ENCODE results near the gene NHLRC3.

DNA sequence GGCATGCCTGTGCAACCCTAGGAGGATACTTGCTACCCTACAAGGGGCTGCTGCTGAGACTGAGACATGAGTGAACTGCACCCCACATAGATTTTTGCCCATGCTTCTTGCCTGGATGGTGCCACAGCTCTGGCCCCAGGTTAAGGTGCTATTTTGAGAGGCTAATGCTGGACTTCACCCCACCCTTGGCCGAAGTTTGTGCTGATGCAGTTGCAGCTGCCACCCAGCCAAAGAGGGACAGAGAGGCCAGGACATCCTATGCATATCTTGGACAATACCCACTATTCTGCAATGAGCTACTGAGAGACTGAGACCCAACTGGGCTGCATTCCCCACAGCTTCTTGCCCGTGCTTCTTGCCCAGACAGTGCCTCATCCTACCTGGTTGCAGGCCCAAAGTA, 34.6 kb downstream of the NHLRC3 start:
- no peak for TF ChIP-seq POLR2AphosphoS2 (conservative IDR thresholded peaks at IDR 0.05; ENCODE audit: low read length)
- no peak for TF ChIP-seq EP300 (IDR thresholded peaks at IDR 0.05)
- TF ChIP-seq, protein P1, sequence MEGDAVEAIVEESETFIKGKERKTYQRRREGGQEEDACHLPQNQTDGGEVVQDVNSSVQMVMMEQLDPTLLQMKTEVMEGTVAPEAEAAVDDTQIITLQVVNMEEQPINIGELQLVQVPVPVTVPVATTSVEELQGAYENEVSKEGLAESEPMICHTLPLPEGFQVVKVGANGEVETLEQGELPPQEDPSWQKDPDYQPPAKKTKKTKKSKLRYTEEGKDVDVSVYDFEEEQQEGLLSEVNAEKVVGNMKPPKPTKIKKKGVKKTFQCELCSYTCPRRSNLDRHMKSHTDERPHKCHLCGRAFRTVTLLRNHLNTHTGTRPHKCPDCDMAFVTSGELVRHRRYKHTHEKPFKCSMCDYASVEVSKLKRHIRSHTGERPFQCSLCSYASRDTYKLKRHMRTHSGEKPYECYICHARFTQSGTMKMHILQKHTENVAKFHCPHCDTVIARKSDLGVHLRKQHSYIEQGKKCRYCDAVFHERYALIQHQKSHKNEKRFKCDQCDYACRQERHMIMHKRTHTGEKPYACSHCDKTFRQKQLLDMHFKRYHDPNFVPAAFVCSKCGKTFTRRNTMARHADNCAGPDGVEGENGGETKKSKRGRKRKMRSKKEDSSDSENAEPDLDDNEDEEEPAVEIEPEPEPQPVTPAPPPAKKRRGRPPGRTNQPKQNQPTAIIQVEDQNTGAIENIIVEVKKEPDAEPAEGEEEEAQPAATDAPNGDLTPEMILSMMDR (IDR thresholded peaks at IDR 0.05): no peak
- no peak for TF ChIP-seq RCOR1 (IDR thresholded peaks at IDR 0.05; ENCODE audit: low read depth, low read length)
- TF ChIP-seq POLR2A (IDR thresholded peaks at IDR 0.05; ENCODE audit: low read length): no peak
- no peak for TF ChIP-seq RFX5 (IDR thresholded peaks at IDR 0.05)
- TF ChIP-seq RNF2 (IDR thresholded peaks at IDR 0.05; ENCODE audit: borderline replicate concordance, low read depth): no peak
- TF ChIP-seq ZSCAN20 (CRISPR knock-in tag; IDR thresholded peaks at IDR 0.05): no peak
- TF ChIP-seq NR3C1 (IDR thresholded peaks at IDR 0.05): no peak
- TF ChIP-seq, protein P2, sequence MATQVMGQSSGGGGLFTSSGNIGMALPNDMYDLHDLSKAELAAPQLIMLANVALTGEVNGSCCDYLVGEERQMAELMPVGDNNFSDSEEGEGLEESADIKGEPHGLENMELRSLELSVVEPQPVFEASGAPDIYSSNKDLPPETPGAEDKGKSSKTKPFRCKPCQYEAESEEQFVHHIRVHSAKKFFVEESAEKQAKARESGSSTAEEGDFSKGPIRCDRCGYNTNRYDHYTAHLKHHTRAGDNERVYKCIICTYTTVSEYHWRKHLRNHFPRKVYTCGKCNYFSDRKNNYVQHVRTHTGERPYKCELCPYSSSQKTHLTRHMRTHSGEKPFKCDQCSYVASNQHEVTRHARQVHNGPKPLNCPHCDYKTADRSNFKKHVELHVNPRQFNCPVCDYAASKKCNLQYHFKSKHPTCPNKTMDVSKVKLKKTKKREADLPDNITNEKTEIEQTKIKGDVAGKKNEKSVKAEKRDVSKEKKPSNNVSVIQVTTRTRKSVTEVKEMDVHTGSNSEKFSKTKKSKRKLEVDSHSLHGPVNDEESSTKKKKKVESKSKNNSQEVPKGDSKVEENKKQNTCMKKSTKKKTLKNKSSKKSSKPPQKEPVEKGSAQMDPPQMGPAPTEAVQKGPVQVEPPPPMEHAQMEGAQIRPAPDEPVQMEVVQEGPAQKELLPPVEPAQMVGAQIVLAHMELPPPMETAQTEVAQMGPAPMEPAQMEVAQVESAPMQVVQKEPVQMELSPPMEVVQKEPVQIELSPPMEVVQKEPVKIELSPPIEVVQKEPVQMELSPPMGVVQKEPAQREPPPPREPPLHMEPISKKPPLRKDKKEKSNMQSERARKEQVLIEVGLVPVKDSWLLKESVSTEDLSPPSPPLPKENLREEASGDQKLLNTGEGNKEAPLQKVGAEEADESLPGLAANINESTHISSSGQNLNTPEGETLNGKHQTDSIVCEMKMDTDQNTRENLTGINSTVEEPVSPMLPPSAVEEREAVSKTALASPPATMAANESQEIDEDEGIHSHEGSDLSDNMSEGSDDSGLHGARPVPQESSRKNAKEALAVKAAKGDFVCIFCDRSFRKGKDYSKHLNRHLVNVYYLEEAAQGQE (IDR thresholded peaks at IDR 0.05): no peak

Measured in A549 (cell line).